HG03354 (cell line): ENCODE data around the gene MYO15B.
A peak's percentile ranks its signal among the peaks of the same experiment; 100 is the strongest.

ENCODE experiments used
- ATAC-seq: cut with Tn5 transposase; IDR thresholded peaks from one replicate; pipeline ENCODE4 v1.9.1; 2021; ENCODE audit warnings: mild to moderate bottlenecking; ENCODE audit not compliant: unreplicated experiment, poor library complexity, severe bottlenecking

MYO15B gene

DNA sequence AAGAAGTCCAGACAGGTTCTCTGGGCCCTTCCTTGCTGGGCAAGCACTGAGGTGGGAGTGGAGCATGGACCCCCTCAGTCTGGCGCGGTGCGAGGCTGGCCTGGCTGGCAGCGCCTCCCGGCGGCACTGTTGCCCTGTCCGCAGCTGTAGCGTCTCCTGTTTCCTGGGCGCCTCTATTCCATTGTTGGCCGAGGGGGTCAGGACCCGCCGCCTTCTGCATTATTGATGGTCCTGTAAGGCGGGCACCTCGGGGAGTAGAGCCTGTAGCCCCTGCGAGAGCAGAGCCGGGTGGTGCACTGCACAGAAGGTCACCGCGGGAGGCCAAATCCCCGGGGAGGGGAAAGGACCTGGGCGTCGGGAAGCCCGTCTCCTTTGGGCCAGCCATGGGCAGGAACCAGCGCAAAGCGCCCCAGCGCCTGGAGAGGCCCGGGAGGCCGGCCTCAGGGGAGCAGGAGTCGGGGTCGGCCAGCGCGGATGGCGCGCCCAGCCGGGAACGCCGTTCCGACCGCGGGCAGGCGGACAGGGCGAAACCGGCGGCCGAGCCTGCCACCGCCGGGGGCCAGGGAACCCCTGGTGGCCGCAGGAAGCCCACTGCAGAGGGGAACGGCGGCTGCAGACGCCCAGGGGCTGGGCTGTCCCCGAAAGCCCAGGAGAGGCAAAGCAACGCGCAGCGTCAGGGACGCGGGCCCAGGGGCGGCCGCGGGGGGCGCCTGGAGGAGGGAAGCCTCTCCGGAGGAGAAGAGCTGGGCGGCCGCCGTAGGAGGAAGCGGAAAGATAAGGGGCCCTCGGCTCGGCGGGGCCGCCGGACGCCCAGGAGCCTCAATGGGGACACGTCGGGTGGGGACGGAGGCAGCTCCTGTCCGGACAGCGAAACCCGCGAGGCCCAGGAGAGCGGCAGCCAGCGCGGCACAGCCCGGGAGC, at the start of gene MYO15B:
Gene MYO15B (plus strand): TSS at position 126 of the 921 bp plus-strand sequence. CDS start 258 bp downstream, at position 384.
- ATAC-seq, result peak; percentile 24

DNA sequence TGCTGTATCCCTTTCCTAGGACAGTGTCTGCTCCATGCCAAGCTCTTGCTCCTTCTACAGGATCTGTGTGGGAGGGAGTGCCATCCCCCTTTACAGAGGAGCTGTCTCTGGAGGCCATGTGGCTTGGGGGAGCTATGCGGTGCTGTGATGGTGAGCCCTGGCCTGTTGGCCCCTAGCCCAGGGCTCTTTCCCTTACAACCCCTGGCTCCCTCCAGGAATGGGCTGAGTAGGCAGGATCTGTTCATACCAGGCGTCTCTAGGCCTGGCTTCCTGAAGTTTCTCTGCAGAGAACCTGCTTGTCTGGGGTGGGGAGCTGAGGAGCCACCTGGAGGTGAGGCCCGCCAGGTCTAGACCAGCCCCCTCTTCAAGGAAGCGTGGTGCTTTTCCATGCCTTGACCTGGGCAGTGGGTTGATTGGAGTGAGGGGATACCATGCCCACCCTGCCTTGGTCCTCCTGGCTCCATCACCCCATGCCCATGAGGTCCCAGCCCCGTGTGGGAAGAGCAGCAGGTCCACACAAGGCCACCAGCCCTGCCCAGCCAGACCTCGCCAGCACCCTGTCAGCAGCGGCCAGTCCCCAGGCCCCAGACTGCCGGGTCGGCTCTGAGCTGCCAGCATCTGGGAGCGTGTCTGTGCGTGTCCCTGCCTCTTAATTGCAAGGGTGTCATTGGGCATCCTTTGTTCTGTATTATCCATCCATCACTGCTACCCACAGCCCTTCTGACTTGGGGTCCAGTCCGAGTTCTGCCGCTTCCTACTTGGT, 47.5 kb upstream of the MYO15B start:
- no peak for ATAC-seq

DNA sequence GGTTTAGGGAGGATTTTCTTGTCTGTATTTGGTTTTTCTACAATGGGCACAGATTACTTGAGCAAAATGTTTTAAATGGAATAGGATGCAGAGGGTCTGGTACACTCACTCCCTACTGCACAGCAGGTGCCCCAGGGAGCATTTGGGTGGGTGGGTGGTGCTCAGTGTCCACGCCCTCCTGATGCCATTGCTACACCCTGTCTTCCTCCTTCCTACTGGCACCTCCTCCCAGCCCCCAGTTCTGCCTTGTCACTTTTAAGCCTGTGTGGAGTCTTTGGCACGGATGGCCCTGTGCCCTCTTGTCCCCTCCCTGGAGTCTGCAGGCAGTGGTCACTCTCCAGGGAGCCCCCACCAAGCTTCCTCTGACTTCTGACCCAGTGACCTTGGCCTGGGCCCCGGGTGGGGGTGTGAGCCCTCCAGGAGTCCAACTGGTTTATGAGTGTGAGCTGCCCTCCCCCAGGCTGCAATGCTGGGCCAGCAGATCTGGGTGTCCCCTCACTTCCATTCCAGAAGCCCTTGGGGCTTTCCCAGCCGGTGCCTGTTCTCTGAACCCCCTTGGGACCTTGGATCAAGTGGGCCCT, 46.6 kb upstream of the MYO15B start:
- no peak for ATAC-seq

DNA sequence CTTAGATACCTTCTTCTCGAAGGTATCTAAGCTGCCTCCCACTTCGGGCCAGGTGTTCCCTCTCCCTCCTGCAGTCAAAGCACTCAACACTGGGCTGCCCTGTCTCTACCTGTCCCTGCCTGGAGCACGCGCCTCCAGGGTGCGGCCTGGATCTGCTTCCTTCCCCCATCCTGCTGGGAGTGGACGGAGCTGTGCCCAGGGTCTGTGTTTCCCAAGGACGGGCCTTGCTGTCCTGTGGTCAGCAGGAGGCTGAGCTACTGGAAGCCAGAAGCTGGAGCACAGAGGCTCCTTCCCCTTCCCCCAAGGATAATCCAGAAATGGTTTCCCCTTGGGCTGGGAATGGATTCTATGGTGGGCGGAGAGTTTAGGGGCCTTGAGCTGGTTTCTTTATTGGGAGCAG, 45.4 kb upstream of the MYO15B start:
- ATAC-seq, result no peak

DNA sequence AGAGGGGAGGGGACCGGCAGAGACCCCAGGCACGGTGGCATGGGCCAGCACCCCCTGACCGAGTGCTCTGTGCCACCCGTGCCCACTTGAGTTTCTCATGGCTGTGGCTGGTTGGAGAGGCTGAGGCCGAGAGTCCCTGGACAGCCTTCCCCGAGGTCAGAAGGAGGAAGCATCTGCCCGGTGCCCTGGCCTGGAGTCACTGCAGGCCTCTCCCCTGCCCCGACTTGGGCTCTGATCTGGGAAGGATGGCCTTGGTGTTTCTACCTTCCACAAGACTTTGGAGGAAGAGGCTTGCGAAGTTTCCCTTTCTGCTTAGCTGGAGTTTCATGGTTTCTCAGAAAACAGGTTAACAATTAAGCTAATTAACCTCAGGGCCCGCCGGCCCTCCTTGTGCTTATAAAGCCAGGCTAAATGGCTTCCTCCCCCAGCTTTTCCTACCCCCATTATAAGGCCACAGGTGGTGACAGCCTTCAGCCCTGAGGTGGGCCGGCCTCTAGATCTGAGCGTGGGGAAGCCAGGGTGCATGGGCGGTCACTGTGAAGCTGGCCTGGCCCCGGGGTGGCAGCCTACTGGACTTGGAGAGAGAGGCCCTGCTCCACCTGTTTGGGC, 44.8 kb upstream of the MYO15B start:
- ATAC-seq, result no peak

DNA sequence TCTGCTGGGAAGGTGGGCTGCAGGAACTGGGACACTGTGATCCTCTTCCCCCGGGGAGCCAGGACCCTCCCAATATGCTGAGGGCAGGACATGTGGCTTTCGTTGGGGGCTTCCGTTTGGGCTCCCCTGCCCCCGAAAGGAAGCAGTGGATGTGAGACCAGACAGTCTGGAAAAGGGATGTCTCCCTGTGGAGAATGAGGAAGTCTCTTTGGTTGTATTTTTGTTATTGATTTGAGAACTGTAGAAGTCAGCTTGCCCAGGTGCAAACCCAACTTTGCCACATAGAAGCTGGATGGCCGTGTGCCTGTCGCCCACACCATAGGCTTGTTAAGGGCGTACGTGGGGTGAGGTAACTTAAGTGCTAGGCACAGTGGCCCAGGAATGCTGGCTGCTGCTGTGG, 43.4 kb upstream of the MYO15B start:
- no peak for ATAC-seq

DNA sequence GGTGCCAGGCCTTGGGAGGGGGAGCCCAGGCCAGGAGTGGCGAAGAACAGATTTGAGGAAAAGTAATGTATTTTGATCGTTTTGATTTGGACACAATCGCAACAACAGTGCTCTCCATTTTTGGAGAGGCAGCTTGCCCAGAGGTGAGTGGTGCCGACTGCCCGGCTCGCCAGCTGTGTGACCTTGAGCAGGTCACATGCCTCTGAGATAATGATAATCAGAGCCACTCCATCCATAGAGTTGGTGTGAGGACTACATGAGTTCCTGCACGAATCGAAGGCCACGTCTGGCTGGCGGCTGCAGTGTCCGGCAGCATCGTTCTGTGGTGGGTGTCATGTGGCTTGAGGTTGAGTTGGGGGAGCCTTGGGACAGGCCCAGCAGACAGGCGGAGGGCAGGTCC, 41.4 kb upstream of the MYO15B start:
- ATAC-seq, result no peak

DNA sequence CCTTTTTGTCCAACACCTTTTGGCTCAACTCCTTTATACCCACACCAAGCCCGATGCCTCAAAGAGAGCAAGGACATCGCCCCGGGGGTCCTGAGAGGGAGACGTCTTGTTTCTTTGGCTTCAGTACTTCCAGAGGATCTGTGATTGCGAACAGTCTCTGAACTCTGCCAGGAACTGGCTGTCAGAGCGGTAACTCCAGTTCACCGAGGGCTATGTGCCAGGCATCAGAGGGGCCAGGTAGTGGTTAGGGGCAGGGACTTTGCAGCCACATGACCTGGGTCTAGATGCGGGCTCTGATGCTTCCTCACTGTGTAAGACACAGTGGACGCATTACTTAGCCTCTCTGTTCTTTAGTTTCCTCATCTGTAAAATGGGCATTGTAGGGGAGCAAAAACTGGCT, 40.5 kb upstream of the MYO15B start:
- ATAC-seq, result no peak

DNA sequence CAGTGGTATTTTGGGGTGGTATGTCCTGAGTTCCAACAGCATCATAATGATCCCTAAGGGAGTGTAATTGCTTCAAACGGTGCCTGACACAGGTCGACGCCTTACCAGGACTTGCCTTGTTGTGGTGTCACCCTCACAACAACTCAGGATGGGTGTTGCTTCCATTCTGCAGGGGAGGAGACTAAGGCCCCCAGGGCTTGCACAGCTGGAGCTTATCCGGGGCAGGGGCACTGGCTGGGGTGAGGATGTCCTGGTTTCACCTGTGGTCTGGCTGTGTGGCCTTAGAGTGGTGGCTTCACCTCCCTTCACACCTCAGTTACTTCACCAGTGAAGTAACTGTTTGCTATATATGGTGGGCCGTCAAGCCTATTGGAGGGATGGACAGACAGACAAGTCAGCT, 38.8 kb upstream of the MYO15B start:
- no peak for ATAC-seq

DNA sequence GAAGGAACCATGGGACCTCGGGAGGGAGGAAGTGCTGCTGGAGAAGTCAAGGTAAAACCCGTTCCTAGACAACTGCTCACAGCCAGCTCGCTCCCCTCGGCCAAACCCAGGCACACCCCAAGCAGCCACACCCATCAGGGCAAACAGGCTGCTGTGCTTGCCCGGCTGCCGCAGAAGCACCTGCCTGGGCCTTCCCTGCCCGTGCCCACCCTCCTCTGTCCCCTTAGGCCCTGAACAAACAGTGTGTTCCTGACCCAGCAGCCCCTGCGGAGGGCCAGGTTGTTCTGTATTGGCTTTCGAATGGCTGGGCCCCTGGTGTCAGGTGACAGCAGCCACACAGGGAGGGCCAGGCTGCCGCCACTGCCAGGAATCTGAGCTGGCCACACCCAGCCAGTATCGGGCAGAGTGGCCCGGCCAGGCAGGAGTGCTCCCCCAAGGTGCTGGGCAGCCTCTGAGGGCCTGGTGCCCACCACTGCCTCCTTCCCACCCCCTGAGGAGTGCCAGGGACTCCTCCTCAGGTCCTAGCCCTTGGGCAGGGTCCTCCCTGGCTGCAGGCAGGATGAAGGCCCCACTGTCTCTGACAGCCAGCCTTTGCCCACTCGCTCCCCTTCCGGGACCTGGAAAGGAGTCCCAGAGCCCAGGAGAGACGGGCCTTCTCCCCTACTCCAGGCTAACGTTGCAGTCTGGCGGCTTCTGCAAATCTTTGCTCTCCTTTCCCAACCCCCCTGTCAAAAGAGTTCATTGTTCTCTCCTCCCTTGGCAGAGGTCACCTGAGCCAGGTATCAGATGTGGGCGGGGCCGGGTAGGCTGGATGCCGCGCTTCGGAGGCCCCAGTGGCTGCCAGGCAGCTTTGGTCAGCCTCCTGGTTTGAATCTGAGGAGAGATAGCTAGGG, 38.1 kb upstream of the MYO15B start:
- ATAC-seq, result no peak

DNA sequence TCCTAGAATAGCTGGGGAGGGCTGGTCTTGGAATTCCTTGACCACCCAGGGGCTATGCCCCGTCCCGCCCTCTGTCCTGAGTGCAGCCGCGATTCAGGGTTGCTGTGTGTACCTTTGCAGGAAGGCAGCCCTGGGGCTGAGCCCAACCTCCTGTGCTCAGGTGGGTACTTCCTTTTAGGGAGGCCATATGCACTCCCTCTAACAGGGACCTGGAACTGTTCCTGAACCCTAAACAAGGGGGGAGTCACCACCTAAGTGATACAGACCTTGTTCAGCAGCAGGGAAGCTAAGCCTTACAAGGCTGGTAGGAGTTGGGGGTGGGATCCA, 37.5 kb upstream of the MYO15B start:
- ATAC-seq, result no peak

DNA sequence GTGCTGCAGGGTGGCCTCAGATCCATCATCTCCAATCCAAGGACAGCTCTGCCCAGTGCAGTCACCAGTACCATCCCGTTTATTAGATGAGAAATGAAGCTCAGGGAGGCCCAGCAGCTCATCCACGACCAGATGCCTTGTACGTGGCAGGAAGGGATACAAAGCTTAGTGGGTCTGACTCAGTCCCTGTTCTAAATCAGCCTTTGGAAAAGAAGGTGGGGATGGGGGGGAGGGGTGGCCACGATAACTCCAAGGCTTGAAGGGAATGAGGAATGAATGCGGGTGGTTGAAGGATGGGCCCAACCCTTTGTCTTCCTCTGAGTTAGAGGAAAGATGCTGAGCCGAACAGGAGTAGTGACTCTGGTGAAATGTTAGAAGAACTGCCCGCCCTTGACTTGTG, 36.3 kb upstream of the MYO15B start:
- no peak for ATAC-seq

DNA sequence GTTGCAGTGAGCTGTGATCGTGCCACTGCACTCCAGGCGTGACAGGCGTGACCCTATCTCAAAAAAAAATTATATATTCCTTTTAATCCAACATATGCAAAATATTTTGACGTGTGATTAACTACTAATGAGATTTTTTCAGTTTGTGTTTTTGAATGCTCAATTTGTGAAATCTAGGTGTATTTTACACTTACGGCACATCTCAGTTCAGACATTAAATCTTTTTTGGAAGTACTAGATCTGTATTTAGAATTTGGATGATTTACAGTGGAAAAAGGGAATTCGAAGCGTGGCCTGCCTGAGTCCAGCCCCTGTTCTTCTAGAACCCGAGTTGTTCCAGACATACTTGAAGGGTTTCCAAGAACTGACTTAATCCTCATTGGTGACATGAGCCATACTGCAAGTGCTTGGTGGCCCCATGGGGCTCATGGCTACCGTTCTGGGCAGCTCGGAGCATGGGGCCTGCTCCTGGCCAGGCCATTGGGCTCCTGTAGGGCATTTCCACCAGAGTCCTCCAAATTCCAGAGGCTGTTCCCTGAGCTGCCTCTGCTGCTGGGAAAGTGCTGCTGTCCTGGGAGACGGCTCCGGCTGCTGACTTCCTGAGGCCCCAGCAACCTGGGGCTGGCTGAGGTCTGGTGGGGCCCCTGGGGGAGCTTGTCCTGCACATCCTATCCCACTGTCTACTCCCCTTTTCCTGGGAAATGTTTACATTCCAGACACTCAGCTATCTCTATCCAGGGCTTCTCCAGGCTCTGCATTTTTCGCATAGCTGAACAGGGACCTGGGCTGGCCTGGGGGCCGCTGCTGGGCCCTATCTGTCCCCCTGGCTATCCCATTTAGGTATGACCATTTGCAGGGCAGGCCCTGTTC, 34.9 kb upstream of the MYO15B start:
- ATAC-seq, result no peak

DNA sequence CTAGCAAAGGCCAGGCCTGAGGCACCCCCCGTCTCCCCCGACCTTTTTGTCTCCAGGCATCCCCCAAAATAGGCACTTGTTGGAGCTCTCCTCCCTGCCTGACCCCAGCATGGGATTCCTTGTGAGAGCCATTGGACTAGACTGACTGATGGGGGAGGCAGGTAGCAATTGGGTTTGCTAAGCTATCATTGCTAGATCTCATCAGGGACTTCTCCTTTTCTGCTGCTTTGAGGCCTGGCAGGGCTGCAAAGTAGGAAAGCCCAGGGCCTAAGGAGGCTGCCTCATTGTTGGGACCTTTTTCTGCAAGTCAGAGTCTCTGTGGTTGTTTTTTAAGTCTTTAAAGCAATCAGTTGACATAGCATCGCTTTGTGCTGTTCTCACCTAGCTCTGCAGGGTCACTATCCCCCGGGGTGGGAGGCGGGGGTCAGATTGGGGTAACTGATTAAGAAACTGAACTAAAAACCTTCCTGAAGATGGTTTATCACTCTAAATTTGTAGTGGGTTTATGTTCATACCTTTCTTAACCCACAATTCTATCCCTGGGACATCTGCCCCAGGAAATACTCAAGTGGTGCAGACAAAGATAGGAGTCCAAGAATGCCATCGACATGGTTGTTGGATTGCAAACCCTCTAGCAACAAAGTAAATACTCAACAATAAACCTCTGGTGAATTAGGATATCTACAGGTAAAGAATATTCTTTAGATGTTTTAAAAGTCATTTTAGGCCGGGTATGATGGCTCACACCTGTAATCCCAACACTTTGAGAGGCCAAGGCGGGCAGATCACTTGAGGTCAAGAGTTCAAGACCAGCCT, 34.1 kb upstream of the MYO15B start:
- no peak for ATAC-seq

DNA sequence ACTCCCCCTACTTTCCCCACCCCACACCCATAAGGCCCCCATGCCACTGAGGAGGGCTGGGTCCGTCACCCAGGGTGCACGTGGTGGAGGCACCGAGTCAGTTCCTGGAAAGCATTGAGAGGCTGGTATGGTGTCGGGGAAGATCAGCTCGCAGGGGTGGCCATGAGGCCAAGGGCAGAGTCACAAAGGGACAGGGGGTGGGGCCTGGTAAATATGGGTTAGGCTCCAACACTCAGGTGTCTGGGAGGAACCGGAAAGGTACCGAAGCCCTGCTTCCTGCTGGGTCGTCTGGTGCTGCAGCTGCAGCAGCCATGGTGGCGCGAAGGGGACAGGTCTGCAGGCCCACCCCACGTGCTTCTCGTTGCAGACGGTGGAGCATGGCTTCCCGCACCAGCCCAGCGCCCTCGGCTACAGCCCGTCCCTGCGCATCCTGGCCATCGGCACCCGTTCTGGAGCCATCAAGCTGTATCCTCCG, 31.9 kb upstream of the MYO15B start:
- ATAC-seq, result no peak

DNA sequence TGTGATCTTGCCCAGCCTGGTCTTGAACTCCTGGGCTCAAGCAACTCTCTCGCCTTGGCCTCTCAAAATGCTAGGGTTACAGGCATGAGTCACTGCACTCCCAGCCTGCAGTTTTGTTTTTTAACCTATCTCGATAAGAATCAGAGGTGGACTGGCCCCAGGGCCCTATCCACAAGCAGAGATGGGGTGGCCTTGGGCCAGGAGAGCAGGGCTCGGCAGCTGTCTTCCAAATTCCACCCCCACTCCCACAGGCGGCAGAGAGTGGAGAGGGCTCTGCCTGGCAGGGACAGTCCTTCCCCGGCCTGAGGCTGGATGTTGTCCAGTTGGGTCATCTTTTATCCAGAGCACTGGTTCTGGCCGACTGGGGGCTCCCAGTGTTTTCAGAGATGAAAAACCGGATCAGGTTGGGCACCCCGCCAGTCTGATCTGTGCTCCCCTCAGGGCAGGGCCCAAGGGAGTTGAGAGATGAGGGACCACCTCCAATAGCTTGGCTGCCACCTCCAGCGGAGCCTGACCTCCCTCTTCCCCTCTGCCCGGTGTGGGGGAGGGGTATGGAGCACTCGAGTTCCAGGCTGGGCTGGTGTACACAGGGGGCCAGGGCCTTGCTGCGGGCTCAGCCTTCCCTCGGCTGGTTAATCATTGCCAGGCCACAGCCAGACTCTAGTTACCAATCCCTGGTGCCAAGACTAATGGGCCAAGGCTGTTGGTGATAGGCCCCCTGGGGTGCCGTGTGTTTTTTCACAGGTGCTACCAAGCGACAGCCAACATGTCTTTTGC, 30.3 kb upstream of the MYO15B start:
- no peak for ATAC-seq
